OCI-LY7 (cell line): ENCODE data around the gene CMSS1.

Source experiments
- CTCF ChIP-seq: fragments of 200-600 bp; sonication (generic); conservative IDR thresholded peaks from 2 replicates; pipeline ENCODE4 v1.5.1; 2014; ENCODE audit warnings: mild to moderate bottlenecking, antibody characterized with exemption, low read length, moderate library complexity, mixed read lengths
- EZH2phosphoT487 ChIP-seq: fragments of 200-600 bp; sonication (generic); IDR thresholded peaks from 2 replicates; pipeline ENCODE4 v1.6.1; 2018; ENCODE audit warnings: low read depth, borderline replicate concordance, mild to moderate bottlenecking, mixed run types, antibody characterized with exemption, low read length, moderate library complexity, mixed read lengths

GRCh38 chr3:99873269-99874102, 55.8 kb downstream of the CMSS1 start:
- TF ChIP-seq CTCF (no peak), EZH2phosphoT487 (no peak)
